Natural killer cell (primary cell): ENCODE measurements around the gene MRPL20. TPM values are rescaled to one million over a fixed set of nuclear protein-coding genes. Genes with fewer than 3 reads are reported as not detected.

Source experiments
- ATAC-seq, 3 donors: fragments of 150-1000 bp in 2 of 3; fragments of 200-7000 bp in 1 of 3; cut with Tn5 transposase; 1 replicate in 1 of 3; 2 replicates in 2 of 3; pipeline ENCODE4 v1.10.0; 2021; ENCODE audit warnings: mild to moderate bottlenecking in 2 of 3, moderate library complexity in 2 of 3
- DNase-seq, 2 donors: peaks; one replicate each; pipeline versions ENCODE4 v3.0.0 to v3.0.0-alpha.2; 2013 to 2021; ENCODE audit warnings: mixed read lengths in 1 of 2
- H3K27ac ChIP-seq: one replicate; pipeline ENCODE4 v1.5.1; 2013; ENCODE audit warnings: mild to moderate bottlenecking, low read length
- H3K27me3 ChIP-seq: one replicate; pipeline ENCODE4 v1.6.1; 2013; ENCODE audit warnings: low read length; ENCODE audit not compliant: control insufficient read depth, insufficient read depth
- H3K36me3 ChIP-seq: one replicate; pipeline ENCODE4 v1.6.1; 2013; ENCODE audit warnings: low read length; ENCODE audit not compliant: control insufficient read depth, insufficient read depth
- H3K4me1 ChIP-seq: one replicate; pipeline ENCODE4 v1.6.1; 2013; ENCODE audit warnings: low read length; ENCODE audit not compliant: control insufficient read depth, insufficient read depth
- H3K4me3 ChIP-seq: one replicate; pipeline ENCODE4 v1.5.1; 2013; ENCODE audit warnings: low read length
- H3K9me3 ChIP-seq: one replicate; pipeline ENCODE4 v1.6.1; 2013; ENCODE audit warnings: low read length; ENCODE audit not compliant: control insufficient read depth, insufficient read depth
- H3K27ac Mint-ChIP-seq, 2 donors: one replicate each; pipeline ENCODE4 v1.8.0; 2022; ENCODE audit warnings: mild to moderate bottlenecking in 2 of 2, mixed read lengths in 2 of 2, moderate library complexity in 1 of 2
- H3K27me3 Mint-ChIP-seq, 2 donors: one replicate each; pipeline ENCODE4 v1.8.0; 2022; ENCODE audit warnings: low read depth in 2 of 2, mixed read lengths in 2 of 2
- H3K36me3 Mint-ChIP-seq: one replicate; pipeline ENCODE4 v1.8.0; 2022; ENCODE audit warnings: mixed read lengths
- H3K4me1 Mint-ChIP-seq, 2 donors: one replicate each; pipeline ENCODE4 v1.8.0; 2022; ENCODE audit warnings: mixed read lengths in 2 of 2
- H3K4me3 Mint-ChIP-seq: one replicate; pipeline ENCODE4 v1.8.0; 2022; ENCODE audit warnings: mild to moderate bottlenecking, moderate library complexity, mixed read lengths
- H3K9me3 Mint-ChIP-seq, 2 donors: one replicate each; pipeline ENCODE4 v1.8.0; 2022; ENCODE audit warnings: mixed read lengths in 2 of 2
- WGBS: methylation state at CpG from one replicate; pipeline ENCODE4 v1.1.7; 2013; ENCODE audit warnings: missing lambda C conversion rate; ENCODE audit not compliant: insufficient coverage; 5-methylcytosine and 5-hydroxymethylcytosine counted together
- intact Hi-C: fragments of 100-400 bp; cut with micrococcal nuclease; formaldehyde crosslinking; loops from one replicate; pipeline ENCODE4 v1.14.2; 2022
- total RNA-seq, 4 donors: library from RNA; stranded (reverse); fragments of 120-200 nt in 1 of 4; gene quantifications; one replicate each; pipeline versions ENCODE4 v1.2.3 to v1.2.4, GENCODE V29; 2013 to 2022
- TF ChIP-seq, protein P1 (sequence below): fragments of 200-600 bp; IDR thresholded peaks from one replicate; pipeline ENCODE4 v1.8.0; 2022; ENCODE audit warnings: antibody characterized with exemption

Gene MRPL20
- total RNA-seq, 3 donors from 2014 or later (not counting 1 experiment from before 2014, with no cell fraction given) = 90.9 to 111 (median 92.7) TPM

- ATAC-seq (peak; percentile 93 to 99 (median 95)), DNase-seq (peak; percentile 99)
- Histone ChIP-seq H3K9me3 (no peaks in the 10 kb centered on the region), H3K4me1 (peaks cover 31% of the 10 kb centered on the region), H3K27me3 (no peaks in the 10 kb centered on the region), H3K4me3 (peak within 1 kb of the TSS; percentile 100), H3K27ac (peak within 1 kb of the TSS; percentile 92), H3K36me3 (peaks cover 48% of the 10 kb centered on the region)
- Mint-ChIP-seq H3K4me3 (peak within 1 kb of the TSS; percentile 93), H3K36me3 (peaks cover 5% of the 10 kb centered on the region), H3K9me3 (no peaks in the 10 kb centered on the region), H3K27ac (peak within 1 kb of the TSS; percentile 86 to 94), H3K27me3 (no peaks in the 10 kb centered on the region), H3K4me1 (peaks cover 29 to 46% of the 10 kb centered on the region in 2 donors)
- under 1% methylated on average over 86 of the region's 86 CpGs for WGBS
- intact Hi-C loops = loop anchor here (1.0 kb wide), 2 partner anchors 8 to 24 kb away; partner anchors contain the start of genes AURKAIP1 and MRPL20
- TF ChIP-seq, protein P1, sequence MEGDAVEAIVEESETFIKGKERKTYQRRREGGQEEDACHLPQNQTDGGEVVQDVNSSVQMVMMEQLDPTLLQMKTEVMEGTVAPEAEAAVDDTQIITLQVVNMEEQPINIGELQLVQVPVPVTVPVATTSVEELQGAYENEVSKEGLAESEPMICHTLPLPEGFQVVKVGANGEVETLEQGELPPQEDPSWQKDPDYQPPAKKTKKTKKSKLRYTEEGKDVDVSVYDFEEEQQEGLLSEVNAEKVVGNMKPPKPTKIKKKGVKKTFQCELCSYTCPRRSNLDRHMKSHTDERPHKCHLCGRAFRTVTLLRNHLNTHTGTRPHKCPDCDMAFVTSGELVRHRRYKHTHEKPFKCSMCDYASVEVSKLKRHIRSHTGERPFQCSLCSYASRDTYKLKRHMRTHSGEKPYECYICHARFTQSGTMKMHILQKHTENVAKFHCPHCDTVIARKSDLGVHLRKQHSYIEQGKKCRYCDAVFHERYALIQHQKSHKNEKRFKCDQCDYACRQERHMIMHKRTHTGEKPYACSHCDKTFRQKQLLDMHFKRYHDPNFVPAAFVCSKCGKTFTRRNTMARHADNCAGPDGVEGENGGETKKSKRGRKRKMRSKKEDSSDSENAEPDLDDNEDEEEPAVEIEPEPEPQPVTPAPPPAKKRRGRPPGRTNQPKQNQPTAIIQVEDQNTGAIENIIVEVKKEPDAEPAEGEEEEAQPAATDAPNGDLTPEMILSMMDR = peak; percentile 47
Observed at GRCh38 chr1:1399187-1399871, 7.8 kb downstream of the MRPL20 start, which contains the start of gene CCNL2. TSS of gene CCNL2 (minus strand) at chr1:1399335. CDS start at chr1:1399306, 29 bp downstream.

DNA sequence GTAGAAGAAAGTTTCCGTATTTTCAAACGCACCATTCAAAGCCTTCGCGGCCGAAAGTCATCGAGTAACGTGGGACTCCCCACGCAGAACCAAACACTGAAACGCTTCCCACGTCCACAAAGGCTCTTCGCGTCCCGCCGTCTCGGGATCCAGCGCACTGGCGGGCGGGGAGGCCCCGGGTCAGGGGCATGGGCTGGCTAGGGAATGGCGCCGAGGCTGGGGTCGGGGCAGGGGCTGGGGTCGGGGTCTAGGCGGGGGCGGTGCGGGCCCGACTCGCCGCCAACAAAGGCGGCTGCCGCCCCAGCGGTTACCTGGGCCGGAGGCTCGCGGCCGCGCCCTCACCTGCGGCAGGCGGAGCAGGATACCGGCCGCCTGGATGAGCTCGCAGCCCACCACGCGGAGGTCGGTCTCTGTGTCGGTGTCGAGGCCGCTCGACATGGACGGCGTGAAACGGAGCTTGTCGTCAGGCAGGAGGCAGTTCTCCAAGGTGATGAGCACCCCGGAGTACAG, 8.4 kb downstream of the MRPL20 start:
- DNase-seq = peak in 1 of 2 donors; percentile 40
- peak overlapping the region; percentile 86 to 94 for H3K27ac Mint-ChIP-seq
- H3K27me3 Mint-ChIP-seq = no peaks in the 10 kb centered on the region
- H3K9me3 Mint-ChIP-seq = no peaks in the 10 kb centered on the region
- H3K4me3 ChIP-seq = peak overlapping the region; percentile 92
- TF ChIP-seq, protein P1 = no peak
- WGBS = under 1% methylated on average over 54 of the region's 54 CpGs
- H3K4me3 Mint-ChIP-seq = peak overlapping the region; percentile 93
- peak; percentile 0 to 3 (median 1) for ATAC-seq
- H3K27ac ChIP-seq = peak overlapping the region; percentile 80
- H3K36me3 ChIP-seq = peaks cover 50% of the 10 kb centered on the region
- intact Hi-C loops = loop anchor here (1.0 kb wide), 2 partner anchors 9 to 23 kb away; partner anchors contain the start of genes AURKAIP1 and MRPL20
- H3K36me3 Mint-ChIP-seq = peaks cover 5% of the 10 kb centered on the region
- no peaks in the 10 kb centered on the region for H3K27me3 ChIP-seq
- H3K4me1 Mint-ChIP-seq = peaks cover 29 to 41% of the 10 kb centered on the region in 2 donors
- no peaks in the 10 kb centered on the region for H3K9me3 ChIP-seq
- H3K4me1 ChIP-seq = peaks cover 31% of the 10 kb centered on the region

DNA sequence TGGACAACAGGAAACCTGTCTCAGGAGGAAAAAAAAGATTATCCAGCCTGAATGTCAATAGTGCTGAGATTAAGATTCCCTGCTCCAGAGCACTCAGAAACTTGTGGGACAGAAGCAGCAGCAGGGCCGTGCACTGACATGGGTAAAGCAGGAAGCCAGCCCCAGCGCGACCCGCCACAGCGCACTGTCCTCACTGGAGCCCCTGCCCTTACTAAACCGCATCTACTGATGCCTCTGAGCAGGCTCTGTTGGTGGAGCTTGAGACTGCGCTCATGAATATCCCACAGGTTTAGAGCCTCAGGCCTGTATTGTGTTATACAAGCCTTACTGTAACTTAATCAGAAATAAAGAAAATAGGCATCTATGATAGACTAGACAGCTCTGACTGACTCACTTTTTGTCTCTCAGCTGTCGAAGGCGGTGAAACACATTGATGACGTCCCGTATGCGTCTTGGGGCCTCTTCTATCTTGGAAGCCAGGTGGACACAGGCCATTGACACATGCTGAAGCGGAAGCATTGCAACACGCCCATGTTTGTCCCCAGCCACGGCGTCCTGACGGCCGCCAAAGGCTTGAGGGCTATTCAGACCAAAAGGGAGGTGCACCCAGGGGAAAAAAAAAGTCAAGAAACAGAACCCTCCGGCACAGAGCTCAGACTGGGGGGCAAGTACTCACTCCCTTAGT, 9.1 kb downstream of the MRPL20 start:
- no peaks in the 10 kb centered on the region for H3K9me3 Mint-ChIP-seq
- peak overlapping the region; percentile 80 to 94 for H3K27ac Mint-ChIP-seq
- TF ChIP-seq, protein P1 = no peak
- no peaks in the 10 kb centered on the region for H3K27me3 Mint-ChIP-seq
- H3K9me3 ChIP-seq = no peaks in the 10 kb centered on the region
- no peaks in the 10 kb centered on the region for H3K27me3 ChIP-seq
- ATAC-seq (no peak), DNase-seq (no peak)
- H3K27ac ChIP-seq = no peak overlapping the region
- peak overlapping the region; percentile 93 for H3K4me3 Mint-ChIP-seq
- intact Hi-C loops = no loop called here
- peaks cover 5% of the 10 kb centered on the region for H3K36me3 Mint-ChIP-seq
- peaks cover 54% of the 10 kb centered on the region for H3K36me3 ChIP-seq
- H3K4me1 Mint-ChIP-seq = peaks cover 33 to 37% of the 10 kb centered on the region in 2 donors
- H3K4me3 ChIP-seq = peak overlapping the region; percentile 92
- H3K4me1 ChIP-seq = peaks cover 31% of the 10 kb centered on the region
- 63% methylated on average over 19 of the region's 19 CpGs for WGBS
